ENCODE data around the gene MAEL.
A peak's percentile ranks its signal among the peaks of the same experiment; 100 is the strongest.

The MAEL gene

GRCh38 chr1:167059045-167059808 lies 70.1 kb downstream of the MAEL start:
- peak; percentile 74 for DNase-seq

GRCh38 chr1:167059809-167060107 lies 70.7 kb downstream of the MAEL start:
- no peak for DNase-seq

- DNase-seq, result no peak
Observed at GRCh38 chr1:167060141-167061072, 71.3 kb downstream of the MAEL start.

GRCh38 chr1:167061073-167061464 lies 72.0 kb downstream of the MAEL start:
- DNase-seq, result no peak

GRCh38 chr1:167064621-167065020 lies 75.5 kb downstream of the MAEL start:
- DNase-seq, result no peak

- no peak for DNase-seq
Observed at GRCh38 chr1:167065471-167065870, 76.4 kb downstream of the MAEL start.

- DNase-seq, result peak; percentile 82
Observed at GRCh38 chr1:167066333-167067122, 77.4 kb downstream of the MAEL start.

GRCh38 chr1:167067904-167068303 lies 78.8 kb downstream of the MAEL start:
- DNase-seq, result no peak

GRCh38 chr1:167068761-167069160 lies 79.7 kb downstream of the MAEL start:
- DNase-seq, result no peak

GRCh38 chr1:167071286-167071685 lies 82.2 kb downstream of the MAEL start:
- DNase-seq, result no peak
